ENCODE measurements around the gene GRIK2.
"Not testable (repeated sequence)": the region's sequence is repeated elsewhere in the genome, so short reads cannot be mapped to it uniquely, and the experiment has no call there.

The GRIK2 gene

DNA sequence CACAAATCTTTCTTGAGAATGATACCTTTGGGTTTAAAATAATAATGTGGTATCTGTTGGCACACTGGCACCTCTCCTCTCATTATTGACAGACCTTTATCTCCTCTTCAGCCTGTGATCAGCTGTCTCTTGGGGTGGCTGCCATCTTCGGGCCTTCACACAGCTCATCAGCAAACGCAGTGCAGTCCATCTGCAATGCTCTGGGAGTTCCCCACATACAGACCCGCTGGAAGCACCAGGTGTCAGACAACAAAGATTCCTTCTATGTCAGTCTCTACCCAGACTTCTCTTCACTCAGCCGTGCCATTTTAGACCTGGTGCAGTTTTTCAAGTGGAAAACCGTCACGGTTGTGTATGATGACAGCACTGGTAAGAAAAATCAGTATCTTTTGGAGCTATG is 232.8 kb downstream of the GRIK2 start:
- DNase-seq (ENCODE audit: low spot score) (no peak), FAIRE-seq (no peak)

DNA sequence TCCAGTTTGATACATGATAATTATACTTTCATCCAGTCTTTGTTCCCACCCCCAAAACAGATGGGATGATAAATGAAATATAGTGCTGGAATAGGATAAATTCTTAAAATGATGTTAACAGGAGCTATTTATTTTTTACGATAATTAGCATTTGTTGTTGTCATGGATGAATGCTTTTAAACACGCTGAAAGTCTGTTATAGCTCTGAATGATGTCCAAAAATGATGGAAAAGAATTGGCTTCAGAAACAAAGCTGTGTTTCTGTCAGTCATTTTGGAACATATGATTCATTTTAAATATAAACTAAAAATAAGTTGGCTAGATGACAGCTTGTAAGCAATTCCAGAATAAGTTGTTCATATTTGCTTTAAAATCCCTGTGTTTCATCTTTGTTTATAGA is 237.4 kb downstream of the GRIK2 start:
- FAIRE-seq (no peak), DNase-seq (ENCODE audit: low spot score) (no peak)

DNA sequence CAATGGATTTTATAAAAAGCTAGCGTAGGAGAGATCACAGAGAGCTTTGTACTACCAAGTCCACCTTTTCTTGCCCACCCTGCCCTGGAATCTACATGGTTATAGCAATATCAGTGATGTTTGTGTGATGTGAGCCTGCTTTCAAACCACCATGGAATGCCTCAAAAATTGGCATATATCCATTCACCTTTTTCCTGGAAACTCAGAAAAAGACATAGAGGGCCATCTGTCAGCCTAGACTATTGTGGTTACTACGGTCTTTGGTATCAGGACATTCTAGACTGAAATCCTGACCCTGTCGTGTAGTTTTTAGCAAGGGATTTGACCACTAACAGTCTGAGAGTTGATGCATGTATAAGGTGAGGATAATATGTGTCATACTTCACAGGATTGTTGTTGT is 239.6 kb downstream of the GRIK2 start:
- DNase-seq (ENCODE audit: low spot score) (no peak), FAIRE-seq (no peak)

DNA sequence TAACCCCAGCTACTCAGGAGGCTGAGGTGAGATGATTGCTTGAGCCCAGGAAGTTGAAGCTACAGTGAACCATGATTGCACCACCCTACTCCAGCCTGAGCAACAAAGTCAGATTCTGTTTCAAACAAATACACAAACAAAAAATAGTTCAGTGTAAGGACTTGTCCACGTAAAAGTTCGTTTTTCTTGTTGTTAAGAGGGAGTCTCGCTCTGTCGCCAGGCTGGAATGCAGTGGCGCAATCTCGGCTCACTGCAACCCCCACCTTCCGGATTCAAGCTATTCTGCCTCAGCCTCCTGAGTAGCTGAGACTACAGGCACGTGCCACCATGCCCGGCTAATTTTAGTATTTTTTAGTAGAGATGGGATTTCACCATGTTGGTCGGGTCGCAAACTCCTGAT is 245.4 kb downstream of the GRIK2 start:
- not testable (repeated sequence) for FAIRE-seq; DNase-seq (ENCODE audit: low spot score)

DNA sequence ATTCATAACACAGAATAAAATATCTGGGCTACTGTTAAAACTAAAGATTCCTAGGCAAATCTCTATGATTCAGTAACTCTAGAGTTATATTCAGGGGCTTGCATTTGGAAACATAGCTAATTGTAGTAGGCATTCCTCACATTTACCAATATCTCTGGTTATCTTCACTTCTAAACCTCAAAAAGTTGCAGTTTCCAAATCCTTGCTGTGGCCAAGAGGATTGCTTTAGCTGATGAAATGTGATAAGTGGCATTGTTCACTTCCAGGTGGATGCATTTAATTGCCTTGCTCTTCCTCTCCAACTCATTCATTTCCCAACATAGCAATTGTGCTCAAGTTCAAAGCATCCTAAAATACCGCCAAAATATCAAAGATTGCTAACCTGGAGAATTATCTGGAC is 246.6 kb downstream of the GRIK2 start:
- no peak for FAIRE-seq
- DNase-seq (ENCODE audit: low spot score): no peak

DNA sequence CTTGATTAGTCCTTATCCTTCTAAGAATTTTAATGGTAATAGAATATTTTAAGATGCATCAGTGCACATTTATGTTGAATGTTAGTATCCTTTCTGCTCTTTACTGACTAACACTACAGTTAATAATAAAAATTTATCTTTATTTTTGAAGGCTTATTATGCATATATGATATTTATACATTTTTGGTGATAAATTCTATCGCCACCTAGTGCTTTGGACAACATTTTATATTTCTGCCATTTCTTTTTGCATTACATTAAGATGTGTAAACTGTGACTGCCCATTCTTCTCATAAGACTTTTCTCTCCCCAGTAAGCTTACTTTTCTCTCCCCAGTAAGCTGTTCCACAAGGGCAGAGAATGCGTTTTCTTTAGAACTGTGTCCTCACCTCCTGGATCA is 252.3 kb downstream of the GRIK2 start:
- DNase-seq (ENCODE audit: low spot score) (no peak), FAIRE-seq (no peak)

DNA sequence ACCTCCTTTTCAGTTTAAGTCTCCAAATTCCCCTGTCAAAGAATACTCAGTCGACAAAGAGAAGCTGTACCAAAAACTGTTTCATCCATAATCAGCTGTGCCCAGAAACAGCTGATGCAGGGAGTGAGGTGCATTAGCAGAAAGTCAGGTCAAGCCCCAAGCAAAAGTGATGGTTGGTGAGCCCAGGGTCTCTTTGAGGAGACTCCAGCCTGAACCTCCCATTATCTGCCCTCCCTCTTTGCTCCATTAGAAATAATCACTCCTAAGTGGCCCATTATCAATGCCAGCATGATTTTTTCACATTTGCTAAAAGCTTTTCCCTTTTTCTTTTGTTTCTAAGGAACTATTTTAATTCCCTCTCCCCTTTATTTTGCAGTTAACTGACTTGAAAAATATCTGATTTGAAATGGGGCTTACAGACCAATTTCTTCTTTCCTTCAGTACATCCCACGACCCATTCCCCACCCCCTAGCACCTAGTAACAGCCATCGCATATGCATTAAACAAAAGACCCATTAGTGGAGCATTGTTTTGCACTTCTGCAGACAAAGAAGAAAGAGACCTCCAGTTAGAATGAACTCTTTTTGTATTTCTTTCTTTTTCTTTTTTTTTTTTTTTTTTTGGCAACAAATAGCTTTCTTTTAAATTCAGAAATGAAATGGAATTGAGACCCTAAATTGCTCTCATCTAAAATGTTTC is 257.0 kb downstream of the GRIK2 start:
- DNase-seq (ENCODE audit: low spot score) (no peak), FAIRE-seq (no peak)

DNA sequence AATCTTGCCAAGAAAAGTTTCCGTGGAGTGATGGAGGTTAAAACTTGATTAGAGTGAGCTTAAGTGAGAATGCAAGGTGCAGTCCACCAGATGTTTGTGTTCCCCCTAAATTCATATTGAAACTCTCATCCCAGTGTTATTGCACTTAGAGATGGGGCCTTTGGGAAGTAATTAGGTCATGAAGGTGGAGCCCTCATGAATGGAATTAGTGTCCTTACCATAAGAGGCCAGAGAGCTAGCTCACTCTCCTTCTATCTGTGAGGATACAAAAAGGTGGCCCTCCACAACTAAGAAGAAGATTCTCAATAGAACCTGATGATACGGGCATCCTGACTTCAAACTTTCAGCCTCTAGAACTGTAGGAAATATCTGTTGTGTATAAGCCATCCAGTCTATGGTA is 258.6 kb downstream of the GRIK2 start:
- FAIRE-seq (no peak), DNase-seq (ENCODE audit: low spot score) (no peak)

DNA sequence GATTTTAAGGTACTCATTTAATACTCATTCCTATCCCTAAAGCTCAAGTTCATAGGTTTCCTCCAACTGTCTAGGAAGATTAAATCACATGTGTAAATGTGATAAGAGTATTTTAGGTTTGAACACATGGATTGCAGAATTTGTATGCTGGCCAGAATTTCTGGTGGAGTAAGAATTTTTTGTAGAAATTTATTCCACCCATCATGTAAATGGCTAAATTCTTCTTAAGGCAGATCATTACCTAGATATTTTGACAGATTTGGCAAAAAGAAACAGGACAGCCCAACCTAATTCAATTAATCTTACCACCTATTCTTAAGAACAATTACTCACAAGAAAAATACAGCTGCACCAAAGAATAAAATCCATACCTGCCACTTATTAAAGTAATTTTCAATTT is 261.6 kb downstream of the GRIK2 start:
- no peak for DNase-seq (ENCODE audit: low spot score)
- FAIRE-seq: no peak

DNA sequence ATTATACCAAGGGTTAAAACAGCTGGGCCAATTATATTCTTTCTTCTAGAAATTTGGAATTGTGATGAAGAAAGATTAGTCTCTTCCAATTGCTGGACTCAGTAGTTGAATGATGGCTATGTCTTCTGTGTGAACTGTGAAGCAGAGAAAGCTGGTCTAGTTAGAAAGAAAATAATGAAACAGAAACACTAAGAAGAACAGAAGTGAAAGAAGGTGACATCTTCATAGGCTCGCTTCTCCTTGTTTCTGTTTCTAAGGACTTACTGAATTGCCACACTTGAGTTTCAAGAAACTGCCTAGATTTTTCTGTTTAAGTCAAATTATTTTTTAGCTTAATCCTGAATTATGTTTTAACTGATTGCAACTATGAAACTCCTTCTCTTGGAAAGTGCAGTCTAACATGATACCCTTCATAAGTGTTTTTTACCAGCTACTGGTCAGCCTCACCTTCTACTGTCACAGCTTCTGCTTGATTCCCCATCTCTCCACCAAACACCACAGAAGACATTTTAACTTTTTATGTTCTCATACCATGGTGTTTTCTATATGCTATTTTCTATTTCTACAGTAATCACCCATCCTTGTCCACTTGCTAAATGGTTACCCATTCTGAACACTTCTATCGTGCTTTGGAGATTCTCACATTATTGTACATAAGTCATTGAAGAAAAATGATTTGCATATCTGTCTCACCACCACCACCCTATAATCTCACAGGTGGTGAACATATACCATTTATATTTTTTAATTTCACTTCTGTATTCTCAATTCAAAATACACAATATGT is 268.8 kb downstream of the GRIK2 start:
- no peak for DNase-seq (ENCODE audit: low spot score)
- no peak for FAIRE-seq

DNA sequence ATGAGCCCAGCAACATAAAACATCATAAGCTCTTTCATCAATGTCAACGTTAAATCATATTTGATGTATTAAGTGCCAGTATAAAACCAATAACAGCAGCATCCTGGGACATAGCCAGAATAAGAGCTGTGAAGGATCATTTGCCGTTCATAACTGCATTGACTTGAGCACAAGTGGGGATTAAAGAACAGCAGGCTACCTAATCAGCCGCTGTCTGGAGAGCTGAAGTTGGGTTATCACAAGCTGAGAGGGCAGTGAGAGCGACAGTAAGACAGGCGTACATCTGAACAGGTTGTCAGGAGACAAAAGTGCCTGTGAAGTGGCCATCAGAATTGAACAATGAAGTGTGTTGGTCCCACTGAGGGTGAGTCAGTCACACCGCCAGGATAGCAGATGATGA is 269.6 kb downstream of the GRIK2 start:
- FAIRE-seq (no peak), DNase-seq (ENCODE audit: low spot score) (no peak)

DNA sequence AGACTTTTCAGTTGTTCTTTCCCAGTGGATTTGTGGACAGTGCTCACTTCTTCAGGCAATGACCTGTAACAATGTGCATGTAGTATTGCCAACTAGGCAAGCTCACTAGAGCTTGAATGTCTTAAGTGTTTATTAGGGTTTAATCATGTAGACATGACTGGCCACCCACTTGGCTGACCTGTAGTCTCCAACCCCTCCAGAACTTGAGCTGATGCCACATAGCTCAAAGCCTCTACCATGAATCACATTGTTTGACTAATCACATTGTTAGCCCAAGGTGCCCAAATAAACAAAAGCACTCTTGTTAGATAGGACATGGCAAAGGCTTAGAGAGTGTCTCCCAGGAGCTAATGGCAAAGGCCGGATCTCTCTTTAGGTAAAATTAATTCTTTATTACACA is 272.7 kb downstream of the GRIK2 start:
- DNase-seq (ENCODE audit: low spot score): peak; percentile 40
- no peak for FAIRE-seq

DNA sequence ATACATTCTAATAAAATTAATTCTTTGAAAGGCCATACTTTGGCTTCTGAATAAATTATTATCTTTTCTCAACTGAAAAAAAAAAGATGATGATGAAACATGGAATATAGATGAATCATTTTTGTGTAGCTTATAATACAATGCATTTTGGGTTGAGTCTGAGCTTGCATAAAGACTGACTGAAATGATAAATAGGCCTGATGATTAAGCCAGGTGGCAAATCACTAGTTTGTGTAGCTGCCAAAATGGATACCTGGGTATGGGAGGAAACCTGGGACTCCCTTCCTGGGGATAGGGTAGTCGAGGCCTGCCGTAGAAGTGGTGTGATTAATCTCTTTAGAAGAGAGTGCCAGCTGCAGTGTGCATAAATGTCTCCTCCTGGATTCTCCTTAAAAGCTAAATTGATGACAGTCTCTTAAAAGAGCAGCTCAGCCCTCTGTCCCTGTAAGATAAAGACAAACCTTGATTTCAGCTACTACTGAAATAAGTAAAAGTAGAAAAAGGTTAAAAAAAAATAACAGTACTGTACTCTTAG is 275.1 kb downstream of the GRIK2 start:
- FAIRE-seq (no peak), DNase-seq (ENCODE audit: low spot score) (no peak)

DNA sequence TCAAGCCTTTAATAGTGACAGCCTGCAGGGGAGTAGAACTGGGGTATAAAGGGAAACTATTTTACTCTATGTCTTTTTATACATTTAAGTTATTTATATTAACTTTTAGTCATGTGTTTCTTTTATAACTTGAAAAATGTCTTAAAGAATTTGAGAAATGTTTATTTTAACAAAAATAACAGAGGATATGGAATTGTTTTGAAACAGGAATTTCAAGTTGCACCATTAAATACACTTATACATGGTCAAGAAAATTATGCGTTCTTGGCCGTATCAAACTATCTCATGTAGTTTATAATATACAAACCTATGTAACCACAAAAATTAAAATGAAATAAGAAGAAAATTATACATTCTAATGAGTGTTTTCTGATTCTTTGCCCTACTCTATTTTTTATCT is 282.7 kb downstream of the GRIK2 start:
- no peak for DNase-seq (ENCODE audit: low spot score)
- FAIRE-seq: no peak

DNA sequence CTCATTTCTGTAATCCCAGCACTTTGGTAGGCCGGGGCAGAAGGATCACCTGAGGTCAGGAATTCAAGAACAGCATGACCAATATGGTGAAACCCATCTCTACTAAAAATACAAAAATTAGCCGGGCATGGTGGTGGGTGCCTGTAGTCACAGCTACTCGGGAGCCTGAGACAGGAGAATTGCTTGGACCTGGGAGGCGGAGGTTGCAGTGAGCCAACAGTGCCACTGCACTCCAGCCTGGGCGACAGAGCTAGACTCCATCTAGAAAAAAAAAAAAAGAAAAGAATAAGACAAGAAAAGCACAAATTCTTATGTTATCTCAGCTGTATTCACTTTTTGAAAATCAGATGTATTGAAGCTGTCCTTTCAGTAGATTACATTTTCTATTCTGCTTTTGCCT is 289.4 kb downstream of the GRIK2 start:
- FAIRE-seq: no peak

DNA sequence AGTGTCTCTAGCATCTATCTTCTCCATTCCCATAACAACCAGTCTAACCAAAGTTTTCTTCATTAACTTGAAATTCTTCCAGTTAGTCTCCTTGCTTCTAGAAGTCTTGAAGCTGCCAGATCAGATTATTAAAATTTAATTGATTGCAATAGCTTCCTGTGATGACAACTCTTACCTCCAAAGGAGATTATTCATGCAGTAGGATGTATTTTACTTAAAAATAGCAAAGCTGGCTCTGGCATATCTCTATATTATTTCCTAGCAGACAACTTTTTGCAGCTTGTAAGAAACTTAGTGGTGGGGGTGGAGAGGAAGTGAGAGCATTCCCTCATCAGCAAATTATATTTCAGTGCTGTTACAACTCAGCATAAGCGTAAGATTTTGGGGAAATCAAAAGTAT is 290.4 kb downstream of the GRIK2 start:
- DNase-seq (ENCODE audit: low spot score): no peak
- FAIRE-seq: no peak

More for the DNA sequence above, 289.4 kb downstream of the GRIK2 start:
- no peak for DNase-seq (ENCODE audit: low spot score)

DNA sequence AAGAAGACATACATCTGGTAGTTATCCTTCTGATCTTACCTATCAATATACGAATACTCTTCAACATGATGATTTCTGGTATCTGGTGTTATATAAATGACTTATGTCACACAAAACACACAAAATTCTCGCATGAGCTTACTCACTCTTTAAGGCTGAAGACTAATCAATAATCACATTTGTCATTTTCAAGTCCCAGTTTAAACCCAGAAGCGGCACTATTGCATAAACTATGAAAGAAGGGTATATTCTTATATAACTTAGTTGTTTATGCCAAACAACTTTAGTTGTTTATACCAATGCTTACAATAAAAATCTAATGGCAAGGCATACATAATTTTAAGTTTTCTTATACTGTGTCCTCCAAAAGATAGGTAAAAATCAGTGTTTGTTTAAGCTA is 293.1 kb downstream of the GRIK2 start:
- DNase-seq (ENCODE audit: low spot score): no peak
- no peak for FAIRE-seq

DNA sequence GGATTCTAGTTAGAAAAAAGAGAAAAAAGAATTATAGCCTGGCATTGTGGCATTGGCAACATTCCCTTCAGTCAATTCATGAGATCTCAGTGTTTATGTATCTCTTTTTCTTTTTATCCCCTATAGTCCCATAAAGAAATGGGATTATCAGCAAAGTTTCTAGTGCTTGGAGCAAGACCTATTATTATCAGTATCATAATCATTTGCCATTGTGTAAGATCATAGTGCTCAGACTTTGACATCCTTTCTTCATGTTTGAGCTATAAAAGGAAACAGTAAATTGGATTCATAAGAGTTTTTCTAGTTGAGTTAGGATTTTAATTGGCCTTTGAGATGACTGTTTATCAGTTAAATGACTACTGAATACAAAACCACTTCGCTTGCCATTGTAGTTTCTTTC is 295.6 kb downstream of the GRIK2 start:
- DNase-seq (ENCODE audit: low spot score) (no peak), FAIRE-seq (no peak)

DNA sequence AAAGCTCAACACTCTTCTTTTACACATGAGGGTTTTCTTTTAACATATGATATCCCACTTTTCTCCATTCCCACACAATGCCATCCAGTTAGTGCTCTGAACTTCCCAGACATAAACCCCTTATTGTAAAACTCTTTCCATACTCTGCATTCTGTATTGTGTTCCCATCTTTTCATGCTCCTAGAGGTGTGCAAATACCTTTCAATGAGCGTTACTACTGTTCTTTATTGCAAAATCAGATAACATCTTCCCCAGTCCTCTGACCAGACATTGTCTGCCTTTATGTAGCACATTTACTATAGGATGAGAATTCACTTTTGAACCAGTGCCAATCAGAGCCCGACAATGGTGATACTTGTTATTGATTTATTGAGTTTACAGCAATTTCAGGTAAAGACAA is 296.2 kb downstream of the GRIK2 start:
- FAIRE-seq (no peak), DNase-seq (ENCODE audit: low spot score) (no peak)

DNA sequence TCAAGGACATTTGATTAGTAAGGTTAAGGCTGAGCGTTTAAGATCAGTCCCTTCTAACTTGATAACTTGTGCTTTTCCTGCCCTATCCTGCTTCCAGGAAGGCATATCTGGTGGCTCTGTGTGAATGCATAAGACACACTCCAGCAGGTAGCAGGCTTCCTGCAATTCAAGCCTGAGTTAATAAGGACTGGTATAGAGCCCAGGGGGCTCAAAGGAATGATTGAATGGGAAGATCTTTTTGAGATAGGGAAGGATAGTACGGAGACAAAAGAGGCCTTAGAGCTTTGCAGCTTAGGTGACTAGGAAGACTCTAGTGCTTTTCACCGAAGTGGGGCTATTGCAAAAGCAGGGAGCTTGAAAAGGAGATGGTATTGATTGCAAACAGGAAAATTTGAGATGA is 307.1 kb downstream of the GRIK2 start:
- FAIRE-seq (no peak), DNase-seq (ENCODE audit: low spot score) (no peak)

DNA sequence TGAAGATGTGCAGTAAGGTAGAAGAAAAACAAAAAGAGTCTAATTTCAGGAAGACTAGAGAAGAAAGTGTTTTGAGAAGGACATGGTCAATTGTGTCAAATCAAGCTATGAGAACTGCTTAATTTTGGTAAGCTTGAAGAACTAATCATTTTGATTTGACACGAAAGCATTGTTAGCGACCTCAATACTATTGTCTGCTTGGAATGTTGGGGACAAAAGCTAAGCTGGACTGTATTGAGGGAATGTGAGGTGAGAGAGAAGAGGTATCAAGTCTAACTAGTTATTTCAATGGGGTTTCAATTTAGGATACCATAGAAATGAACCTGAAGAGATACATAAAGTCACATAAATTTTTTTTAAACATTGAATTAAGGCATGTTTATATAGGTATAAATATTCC is 309.8 kb downstream of the GRIK2 start:
- FAIRE-seq (no peak), DNase-seq (ENCODE audit: low spot score) (no peak)

DNA sequence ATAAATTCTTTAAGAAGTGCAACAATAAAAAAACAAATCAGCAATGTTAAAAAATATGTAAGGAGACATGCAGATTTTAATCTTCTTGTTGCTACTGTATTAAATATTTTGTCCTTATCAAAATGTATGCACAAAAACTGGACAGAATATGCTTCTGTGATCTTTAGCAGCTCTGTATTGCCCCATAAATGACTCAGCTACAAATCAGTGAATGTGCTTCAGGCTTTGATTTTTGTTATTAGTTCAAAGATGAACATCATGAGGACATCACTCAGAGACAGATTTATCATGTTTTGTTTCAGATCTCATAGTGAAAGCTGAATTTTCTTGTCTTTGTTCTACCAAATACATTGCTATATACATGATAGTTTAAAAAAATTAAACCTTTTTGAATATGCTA is 312.4 kb downstream of the GRIK2 start:
- FAIRE-seq: no peak
- no peak for DNase-seq (ENCODE audit: low spot score)

DNA sequence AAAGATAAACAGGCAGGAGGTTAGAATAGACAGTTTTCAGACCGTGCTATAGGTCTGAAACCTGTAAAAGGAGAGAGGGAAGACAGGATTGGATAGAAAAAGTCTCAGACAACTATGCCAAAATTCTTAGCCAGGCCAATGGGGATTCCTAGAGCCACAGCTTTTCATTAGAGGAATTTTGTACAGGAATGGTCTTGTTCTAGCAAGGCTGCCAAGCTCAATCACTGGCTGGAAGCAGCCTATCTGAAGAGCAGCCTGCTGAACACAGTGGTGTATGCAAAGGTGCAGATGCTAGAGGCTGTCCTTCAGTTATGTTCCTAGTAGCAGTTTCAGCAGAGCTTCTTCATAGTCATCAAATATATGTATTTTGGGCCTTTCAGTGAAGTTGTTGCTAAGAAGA is 313.1 kb downstream of the GRIK2 start:
- FAIRE-seq: no peak
- no peak for DNase-seq (ENCODE audit: low spot score)
